Stimulated activated naive CD8-positive, alpha-beta T cell treated with anti-CD3 and anti-CD28 coated beads, Interleukin-15, Interleukin-2, amounts not matched to agents 100 U/mL and 50 U/mL, for 24 hours (primary cell): ENCODE data around the gene FADS6.
A peak's percentile ranks its signal among the peaks of the same experiment; 100 is the strongest.
"Not testable (repeated sequence)": the region's sequence is repeated elsewhere in the genome, so short reads cannot be mapped to it uniquely, and the experiment has no call there.

Experiments
- ATAC-seq: fragments of 150-1000 bp; cut with Tn5 transposase; one replicate; pipeline ENCODE4 v1.10.0; 2021
- DNase-seq: peaks from one replicate; pipeline ENCODE4 v3.0.0; 2021

FADS6 gene

DNA sequence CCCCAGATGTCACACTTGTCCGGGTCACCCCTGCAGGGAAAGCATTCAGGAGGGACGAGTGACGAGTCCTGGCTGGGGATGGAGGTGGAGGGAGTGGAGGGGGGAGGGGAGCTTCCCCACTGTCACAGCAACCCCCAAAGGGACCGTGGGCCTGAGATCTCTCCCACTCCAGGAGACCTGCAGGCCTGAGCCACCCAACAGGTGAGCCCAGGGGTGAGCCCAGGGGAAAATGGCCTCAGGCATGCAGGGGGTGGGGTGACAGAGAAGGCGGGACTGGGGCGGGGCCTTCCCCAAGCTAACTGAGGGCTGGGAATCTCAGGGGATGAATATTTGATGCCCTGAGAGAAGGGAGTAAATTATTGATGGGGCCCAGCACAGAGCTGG lies 27.2 kb upstream of the FADS6 start:
- DNase-seq (no peak), ATAC-seq (no peak)

DNA sequence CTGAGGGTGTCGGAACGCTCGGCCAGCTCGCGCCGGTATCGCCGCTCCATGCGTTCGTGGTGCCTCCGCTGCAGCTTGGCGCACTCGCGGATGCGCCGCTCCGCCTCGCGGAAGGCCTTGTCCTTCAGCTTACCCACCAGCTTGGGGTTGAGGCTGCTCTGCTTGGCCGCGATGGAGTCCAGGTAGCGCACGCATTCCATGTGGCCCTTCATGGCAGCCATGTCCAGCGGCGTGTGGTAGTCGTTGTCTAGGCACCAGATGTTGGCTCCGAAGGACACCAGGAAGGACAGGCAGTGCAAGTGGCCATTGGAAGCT lies 26.8 kb upstream of the FADS6 start:
- DNase-seq, result no peak
- ATAC-seq, result no peak

DNA sequence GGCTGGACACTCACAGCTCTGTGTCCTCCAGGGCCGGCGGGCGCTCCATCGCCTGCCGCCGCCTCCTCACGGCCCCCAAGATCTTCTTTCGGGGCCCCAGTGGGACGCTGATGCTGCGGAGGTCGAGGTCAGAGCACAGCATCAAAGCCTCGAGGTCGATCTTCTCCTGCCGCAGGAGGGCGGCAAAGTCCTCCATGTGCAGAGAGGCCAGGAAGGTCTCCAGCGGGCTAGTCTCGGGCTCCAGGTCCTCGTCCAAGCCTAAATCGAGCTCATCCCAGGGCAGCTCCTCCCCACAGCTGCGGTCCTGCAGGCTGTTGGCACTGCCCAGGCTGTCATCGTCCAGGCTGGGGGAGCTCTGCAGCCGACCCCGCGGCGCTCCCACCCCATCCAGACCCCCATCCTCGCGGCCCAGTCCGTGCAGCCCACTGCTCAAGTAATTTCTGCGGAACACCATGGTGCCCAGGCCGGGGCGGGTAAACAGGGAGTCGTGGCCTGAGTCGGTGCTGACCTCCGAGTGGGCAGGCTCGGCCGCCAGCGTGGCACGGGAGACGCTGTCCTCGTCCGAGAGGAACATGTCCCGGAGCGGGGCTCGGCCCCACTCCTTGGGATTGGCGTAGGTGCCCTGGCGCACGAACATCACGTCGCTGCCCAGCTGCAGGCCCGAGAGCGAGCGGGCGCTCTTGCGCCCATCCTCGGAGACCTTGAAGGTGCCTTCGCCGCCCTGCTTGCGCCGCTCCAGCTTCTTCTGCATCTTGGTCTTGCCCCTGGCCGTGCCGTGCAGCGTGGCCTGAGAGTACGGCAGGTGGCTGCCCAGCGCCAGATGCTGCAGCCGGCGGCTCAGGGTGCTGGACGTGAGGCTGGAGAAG lies 26.2 kb upstream of the FADS6 start:
- DNase-seq, result peak; percentile 20
- no peak for ATAC-seq

DNA sequence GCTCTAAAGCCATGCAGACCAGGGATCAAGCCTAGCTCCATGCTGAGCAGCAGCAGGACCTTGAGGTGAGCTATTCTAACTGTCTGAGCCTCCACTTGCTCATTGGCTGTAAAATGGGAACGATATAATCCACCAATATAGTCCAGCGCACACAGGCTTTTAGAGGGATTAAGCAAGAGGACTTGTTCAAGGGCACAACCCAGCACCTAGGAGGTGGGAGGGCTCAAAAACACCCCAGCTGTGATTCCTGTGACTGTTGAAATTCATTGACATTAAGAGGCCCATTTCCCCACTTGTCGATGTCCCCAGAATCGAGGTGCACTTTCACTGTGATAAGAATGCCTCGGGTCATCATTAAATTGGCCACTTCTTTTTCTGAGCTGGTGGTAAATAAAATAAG lies 25.5 kb upstream of the FADS6 start:
- ATAC-seq (no peak), DNase-seq (no peak)

DNA sequence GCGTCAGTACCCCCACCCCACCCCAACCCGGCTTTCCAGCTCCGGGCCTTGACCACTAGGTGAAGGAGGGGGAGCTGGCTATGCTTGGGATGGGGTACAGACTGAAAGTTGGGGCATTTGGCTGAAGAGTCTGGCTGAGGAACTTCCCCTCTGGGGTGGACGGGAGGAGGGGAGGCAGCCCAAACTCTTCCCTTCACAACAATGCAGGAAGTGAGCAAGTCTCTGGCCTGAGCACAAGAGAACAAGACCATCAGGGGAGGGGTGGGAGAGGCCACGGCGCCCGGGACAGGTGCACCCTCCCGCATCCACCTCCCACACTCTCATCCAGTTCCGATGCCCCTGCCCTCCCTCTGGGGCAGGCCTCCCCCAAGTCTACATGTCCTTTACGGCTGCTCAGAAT lies 24.0 kb upstream of the FADS6 start:
- no peak for DNase-seq
- no peak for ATAC-seq

DNA sequence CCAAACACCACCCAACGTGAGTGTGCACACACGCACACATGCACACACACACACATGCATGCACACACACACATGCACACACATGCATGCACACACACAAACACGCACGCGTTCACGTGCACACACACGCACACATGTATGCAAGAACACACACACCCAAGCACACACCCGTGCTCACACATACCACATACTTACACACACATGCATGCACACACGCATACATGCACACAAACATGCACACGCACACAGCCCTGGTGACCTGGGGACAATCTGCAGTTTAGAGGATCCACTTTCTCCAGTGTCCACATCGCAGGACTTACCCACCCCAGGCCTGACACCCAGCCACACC lies 23.4 kb upstream of the FADS6 start:
- ATAC-seq, result no peak
- DNase-seq, result no peak

DNA sequence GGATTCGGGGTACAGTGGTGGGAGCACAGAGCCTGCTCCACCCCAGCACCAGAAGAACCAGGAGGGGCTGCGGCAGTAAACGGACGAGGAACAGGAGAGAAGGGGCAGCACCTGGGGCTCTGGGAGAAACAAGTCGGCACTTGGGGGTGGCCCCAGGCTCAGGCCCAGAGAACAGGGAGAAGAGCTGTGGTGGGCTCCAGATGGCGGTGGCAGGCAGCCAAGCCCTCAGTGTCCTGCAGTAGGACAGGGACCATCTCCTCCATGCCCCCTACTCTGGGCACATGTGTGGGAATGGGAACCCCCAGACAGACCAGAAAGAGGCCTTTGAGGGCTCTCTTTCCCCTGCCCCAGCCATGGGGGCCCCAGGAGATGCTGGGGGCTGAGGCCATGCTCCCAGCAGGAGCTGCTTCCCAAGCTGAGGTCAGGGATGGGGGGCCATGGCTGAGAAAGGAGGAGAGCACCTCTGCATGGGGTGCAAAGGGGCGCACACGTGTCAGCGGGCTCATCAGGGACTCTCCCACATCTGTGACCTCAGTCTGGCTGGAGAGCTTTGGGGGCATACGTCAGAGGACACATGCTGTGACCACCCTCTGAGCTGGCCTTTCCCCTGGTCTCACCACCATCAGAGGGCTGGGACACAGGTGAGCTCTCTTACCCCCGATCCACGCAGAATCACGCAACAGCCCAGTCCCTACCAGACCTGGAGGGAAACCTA lies 22.9 kb upstream of the FADS6 start:
- ATAC-seq (no peak), DNase-seq (no peak)

DNA sequence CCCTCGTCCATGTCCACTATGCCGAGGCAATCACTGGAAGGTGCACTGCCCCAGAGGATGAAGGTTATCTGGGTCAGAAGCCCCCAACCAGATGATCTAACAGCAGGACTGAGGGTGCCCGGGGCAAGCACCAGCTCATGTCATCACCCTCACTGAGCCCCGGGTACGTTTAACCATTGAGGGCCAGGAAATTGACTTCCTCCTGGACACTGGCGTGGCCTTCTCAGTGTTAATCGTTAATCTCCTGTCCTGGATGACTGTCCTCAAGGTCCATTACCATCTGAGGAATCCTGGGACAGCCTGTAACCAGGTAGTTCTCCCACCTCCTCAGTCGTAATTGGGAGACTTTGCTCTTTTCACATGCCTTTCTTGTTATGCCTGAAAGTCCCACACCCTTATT lies 18.0 kb upstream of the FADS6 start:
- DNase-seq, ATAC-seq: not testable (repeated sequence)

DNA sequence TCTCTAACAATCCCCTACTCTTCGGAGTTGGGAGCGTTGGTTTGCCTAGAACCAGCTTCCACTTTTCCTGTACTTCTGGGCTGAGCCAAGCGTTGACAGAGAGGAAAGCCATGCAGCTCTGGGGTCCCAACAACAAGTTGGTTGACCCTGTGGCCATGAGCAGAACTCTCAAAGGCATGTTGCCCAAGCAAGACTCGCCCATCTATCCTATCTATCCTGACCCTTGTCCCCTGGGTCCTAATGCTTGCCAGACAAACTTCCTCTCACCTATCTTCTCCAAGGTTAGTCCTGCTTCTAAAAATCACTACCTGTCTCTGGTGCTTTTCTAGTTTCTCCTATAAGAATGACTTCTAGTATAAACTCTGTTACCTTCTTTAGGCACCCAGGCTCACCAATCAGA lies 15.7 kb upstream of the FADS6 start:
- not testable (repeated sequence) for ATAC-seq, DNase-seq

DNA sequence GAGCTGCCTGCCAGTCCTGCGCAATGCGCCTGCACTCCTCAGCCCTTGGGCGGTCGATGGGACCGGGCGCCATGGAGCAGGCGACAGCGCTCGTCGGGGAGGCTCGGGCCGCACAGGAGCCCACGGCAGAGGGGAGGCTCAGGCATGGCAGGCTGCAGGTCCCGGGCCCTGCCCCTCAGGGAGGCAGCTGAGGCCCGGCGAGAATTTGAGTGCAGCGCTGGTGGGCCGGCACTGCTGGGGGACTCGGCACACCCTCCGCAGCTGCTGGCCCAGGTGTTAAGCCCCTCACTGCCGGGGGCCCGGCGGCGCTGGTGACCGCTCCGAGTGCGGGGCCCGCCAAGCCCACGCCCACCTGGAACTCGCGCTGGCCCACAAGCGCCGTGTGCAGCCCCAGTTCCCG lies 13.6 kb upstream of the FADS6 start:
- DNase-seq (no peak), ATAC-seq (no peak)

DNA sequence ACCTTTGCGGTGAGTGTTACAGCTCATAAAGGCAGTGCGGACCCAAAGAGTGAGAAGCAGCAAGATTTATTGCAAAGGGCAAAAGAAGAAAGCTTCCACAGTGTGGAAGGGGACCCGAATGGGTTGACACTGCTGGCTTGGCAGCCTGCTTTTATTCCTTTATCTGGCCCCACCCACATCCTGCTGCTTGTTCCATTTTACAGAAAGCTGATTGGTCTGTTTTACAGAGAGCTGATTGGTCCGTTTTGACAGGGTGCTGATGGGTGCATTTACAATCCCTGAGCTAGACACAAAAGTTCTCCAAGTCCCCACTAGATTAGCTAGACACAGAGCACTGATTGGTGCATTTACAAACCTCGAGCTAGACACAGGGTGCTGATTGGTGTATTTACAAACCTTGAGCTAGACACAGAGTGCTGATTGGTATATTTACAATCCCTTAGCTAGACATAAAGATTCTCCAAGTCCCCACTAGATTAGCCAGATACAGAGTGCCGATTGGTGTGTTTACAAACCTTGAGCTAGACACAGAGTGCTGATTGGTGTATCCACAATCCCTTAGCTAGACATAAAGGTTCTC lies 12.9 kb upstream of the FADS6 start:
- not testable (repeated sequence) for DNase-seq, ATAC-seq

DNA sequence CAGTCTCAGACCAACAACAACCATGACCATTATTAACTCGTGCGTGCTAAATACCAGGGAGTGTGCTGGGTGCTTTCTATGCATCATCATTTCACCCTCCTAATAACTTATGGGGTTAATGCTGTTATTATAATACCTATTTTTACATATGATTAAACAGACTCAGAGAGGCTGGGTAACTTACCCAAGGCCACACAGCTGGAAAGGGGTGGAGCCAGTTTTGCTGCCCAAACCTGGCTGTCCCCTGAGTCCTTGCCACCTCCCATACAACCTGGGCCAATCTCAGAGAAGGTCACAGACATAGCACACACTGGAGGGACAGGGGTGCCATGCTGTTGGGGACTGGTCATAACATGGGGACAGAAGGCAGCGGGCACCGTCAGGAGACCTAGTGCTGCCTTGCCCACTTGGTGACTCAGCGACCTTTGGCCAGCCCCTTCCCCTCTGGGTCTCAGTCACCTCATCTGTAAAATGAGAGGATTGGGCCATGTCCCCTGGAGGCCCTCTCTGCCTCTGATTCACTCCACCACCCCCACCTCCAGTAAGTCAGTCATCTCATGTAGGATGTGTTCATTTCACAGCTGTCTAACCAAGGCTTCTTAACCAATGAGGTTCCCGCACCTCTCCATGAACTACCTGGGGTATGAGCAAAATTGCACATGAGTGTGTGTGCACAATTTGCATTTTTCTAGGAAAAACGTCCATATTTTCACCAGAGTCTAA lies 11.4 kb upstream of the FADS6 start:
- DNase-seq, result no peak
- ATAC-seq, result no peak

DNA sequence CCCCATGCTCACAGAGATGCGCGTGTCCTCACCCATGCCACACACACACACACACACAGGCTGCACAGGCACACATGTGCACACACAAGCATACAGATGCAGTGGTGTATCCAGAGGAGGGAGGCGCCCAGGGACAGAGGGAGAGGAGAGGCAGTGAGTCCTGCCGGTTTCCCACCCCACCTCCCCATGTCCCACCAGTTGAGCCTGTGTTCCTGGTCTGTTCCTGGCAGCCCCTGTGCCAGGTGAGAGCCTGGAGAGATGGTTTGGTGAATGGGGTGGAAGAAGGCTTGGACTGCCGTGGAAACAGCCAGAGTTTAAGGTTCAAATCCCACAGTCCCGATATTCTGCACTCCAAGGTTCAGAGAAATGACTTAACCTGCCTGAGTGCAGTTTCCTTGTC lies 10.2 kb upstream of the FADS6 start:
- ATAC-seq (no peak), DNase-seq (no peak)

DNA sequence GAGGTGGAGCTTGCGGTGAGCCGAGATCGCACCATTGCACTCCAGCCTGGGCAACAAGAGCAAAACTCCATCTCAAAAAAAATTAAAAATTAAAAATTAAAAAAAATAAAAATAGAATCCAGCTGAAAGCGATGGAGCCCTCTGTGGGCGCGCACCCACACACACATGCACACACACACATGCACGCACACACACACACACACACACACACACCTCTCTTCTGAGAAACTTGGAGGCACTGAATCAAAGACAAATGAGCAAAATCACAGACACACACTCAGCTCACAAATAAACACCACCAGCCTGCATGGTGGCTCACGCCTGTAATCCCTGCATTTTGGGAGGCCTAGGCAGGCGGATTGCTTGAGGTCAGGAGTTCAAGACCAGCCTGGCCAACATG lies 9.6 kb upstream of the FADS6 start:
- DNase-seq, result no peak
- no peak for ATAC-seq

DNA sequence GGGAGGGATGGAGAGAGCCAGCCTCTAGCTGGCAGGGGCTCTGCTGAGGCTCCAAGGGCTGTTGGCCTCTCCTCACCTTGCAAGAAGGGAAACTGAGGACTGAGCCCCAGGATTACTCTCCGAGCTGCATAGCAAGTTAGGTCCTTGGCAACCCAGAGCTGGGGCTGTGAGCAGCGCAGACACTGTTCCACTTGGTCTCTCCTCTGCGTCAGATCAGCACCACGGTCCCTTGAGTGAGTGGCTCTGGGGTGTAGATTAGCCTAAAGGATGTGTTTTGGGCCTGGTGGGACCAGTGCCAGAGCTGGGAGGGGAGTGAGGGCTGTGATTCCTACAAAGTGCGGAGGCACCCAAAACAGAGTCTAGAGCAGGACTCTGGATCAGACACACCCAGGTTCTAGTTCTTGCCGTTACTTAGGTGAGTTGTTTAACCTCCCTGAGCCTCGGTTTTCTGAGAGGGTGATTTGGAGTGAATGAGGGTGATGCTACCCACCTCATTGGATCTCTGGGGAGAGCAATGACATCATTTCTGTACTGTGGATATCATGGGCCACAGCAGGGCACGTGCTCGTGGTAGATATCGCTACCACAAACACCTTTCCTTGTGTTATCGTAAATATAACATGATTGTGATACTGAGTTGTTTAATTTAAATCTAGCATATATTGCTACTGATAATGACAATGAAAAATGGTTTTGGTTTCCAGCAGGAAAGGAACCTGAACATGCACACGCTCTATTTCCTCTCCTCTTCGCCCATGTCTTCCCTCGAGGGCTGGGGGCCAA lies 8.1 kb upstream of the FADS6 start:
- ATAC-seq (no peak), DNase-seq (no peak)

DNA sequence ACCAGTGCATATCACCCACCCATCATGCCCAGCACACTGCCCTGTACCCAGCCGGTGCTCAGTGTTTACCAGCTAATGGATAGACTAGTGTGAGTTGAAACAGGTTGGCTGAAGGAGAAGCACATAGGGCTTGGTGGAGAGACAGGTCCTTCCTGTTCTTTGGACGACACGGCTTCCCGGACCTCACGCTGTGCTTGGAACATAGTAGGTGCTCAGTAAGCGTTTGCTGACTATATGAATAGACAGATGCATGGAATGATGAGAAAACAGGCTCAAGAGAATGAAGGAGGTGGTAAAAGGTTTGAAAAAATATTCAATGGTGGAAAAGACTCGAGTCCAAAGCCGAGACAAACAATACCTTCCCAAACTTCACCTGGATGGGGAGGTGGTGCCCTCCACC lies 6.8 kb upstream of the FADS6 start:
- ATAC-seq (no peak), DNase-seq (no peak)

DNA sequence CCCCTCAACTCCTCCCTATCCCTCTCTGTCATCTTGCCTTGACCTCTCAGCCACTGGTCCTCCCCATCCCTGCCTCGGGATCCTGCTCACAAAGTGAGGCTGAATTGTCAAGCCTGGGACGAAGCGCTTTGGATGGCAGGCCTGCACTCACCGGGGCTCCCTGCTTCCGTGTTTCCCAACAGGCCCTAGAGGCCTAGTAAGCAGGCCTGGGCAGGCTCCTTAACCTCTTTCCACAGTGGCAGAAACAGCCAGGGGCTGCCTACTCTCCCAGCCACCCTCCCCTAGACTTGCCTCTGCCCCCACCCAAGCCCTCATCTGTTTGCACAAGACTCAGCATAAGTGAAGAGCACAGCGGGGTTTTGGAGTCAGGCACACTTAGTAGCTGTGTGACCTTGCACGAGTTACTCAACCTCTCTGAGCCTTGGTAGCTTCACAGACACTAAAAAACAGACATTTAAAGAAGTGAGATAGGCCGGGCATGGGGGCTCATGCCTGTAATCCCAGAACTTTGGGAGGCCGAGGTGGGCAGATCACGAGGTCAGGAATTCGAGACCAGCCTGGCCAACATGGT lies 5.0 kb upstream of the FADS6 start:
- ATAC-seq, result no peak

DNA sequence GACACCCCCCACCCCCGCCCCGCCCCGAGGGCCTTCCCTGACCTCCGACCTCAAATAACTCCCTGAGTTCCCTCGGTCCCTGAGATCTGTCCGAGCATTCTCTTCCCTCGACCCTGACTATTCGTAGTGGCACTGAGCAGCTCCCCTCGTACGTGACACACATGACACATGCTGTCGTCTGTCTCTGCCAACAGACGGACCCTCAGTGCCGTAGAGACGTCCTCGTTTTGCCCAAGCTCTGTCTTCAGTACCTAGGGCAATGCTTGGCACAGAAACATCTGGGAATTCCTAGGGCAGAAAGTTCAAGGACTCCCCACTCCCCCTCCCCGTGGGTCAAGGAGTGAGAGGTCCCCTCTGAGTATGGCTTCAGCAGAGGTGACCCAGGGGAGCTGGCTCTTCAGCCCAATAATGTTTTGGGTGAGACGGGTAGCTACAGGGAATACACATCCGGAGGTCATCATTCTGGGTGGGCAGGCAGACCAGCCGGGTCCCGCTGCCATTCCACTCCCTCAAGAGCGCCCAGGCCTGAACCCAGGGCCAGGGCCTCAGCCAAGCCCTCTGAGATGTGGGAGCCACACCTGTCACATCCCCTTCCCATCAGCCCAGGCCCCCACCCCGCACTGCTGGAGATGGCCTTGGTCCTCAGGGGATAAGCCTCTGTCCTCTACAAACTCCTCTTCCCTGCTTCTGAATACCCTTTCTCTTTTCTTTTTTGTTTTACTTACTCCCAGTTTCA lies 671 bp upstream of the FADS6 start:
- DNase-seq, result no peak
- ATAC-seq, result no peak

More for the DNA sequence above, 5.0 kb upstream of the FADS6 start:
- no peak for DNase-seq

DNA sequence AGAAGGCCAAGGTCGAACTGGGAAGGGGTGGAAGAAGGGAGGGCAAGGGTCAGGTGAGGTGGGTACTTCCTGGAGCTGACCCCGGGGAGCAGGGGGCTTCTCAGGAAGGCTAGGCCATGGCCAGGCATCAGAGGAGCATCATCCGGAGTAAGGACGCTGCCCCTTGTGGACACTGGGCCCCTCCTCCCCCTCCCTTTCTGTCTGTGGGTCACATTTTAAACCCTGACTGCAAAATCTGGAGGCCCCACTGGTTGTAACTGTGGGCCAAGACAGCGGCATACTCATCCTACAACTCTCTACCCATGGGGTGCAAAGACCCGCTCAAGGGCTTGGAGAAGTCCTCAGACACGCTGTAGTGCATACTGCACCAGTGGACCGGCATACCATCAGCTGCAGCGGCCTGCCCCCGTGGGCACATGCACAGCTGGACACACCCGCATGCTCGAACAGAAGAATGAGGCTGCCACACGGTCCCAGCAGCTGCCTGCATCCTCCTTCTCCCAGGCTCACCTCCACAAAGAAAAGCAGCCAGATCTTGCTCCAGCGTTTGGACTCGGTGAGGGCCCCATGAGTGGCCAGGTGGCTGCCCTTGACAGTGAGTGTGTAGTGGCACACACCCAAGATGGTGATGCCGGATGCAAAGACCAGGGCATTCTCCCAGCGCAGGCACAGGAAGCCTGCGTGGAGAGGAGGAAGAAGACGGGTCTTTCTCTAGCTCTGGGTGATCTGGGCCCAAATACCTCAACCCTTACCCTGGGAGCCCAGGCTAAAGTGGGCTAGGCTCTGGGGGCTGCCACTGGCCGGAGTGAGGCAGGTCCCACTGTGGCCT lies 1.2 kb downstream of the FADS6 start:
- DNase-seq (no peak), ATAC-seq (peak; percentile 6)

DNA sequence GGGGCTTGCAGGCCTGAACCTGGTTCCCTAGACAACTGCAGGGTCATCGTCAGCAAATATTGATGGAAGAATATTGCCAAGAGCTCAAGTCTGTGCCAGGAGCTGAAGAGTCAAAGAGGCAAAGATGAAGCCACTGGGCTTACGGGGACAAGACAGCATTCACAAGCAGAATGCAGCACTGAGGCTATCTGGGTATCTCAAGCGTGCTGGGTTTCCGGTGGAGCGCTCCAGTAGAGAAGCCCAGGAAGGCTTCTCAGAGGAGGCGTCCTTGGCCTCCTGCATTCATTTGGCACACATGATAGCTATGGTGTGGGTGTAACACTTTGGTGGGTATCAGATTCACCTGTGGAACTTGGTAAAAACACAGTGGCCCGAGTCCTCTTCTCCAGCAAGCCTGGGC lies 2.9 kb downstream of the FADS6 start:
- DNase-seq (no peak), ATAC-seq (no peak)
